GM21723 (cell line): ENCODE measurements around the gene CCDC85A.
"Not testable (repeated sequence)": the region's sequence is repeated elsewhere in the genome, so short reads cannot be mapped to it uniquely, and the experiment has no call there.

ENCODE experiments used
- ATAC-seq: cut with Tn5 transposase; IDR thresholded peaks from one replicate; pipeline ENCODE4 v1.9.1; 2021; ENCODE audit warnings: mild to moderate bottlenecking, moderate library complexity; ENCODE audit not compliant: unreplicated experiment

The CCDC85A gene

DNA sequence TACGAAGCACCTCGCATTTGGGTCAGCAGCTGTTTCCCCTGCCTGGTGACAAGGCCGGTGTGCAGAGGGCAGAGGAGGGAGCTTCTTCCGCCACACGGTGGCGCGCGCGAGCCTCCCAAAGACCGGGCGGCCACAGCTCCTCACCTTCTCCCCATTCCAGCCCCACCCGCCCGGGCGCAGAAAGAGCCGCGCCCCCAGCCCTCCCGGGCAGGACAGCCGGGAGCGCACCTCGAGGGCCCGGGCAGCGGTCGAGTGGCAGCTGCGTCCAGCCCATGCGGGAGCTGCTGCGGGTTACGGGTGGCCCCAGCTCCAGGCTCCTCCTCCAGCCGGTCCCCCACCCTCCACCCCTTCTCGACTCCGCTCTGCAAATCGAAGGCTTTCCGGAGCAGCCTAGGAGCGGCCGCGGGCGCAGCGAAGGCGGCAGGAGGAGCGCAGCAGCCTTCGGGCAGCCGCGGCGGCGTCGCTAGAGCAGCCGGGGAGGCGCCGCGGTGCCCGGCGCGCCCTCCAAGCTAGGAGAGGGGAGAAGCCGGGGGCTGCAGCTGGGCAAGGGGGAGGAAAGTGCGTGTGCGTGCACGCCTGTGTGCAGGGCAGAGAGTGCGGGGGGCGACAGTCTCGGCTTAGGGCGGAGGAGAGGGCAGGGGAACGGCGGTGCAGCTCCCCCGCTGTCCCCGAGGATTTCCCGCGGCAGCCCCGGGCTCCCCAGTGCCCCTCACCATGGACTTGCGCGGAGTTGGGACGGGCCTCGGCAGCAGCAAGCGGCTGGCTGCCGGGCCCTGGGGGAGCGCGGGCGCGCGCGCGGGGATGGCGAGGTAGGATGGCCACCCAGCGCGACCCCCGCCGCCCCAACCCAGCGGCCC is at the start of gene CCDC85A:
TSS of gene CCDC85A (plus strand) at position 348 of the 857 bp plus-strand sequence. CDS start 635 bp downstream, outside the sequence.
- peak; percentile 96 for ATAC-seq

DNA sequence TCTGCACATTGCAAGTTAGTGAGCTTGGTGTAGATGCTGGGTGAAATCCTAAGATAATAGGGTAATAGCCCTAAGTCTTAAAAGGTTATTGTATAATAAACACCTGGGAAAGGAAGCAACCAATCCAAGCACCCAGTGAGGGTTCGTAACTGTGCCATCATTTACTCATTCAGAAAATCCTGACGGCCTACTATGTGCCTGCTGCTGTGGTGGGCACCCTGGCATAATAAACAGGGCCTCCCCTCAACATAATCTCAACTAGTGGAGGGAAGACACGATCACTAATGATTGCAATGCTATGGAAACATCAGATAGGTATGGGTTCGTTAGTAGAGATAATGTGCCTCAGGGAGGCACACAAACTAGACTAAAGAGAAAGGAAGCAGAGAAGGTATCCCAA is 48.9 kb upstream of the CCDC85A start:
- no peak for ATAC-seq

DNA sequence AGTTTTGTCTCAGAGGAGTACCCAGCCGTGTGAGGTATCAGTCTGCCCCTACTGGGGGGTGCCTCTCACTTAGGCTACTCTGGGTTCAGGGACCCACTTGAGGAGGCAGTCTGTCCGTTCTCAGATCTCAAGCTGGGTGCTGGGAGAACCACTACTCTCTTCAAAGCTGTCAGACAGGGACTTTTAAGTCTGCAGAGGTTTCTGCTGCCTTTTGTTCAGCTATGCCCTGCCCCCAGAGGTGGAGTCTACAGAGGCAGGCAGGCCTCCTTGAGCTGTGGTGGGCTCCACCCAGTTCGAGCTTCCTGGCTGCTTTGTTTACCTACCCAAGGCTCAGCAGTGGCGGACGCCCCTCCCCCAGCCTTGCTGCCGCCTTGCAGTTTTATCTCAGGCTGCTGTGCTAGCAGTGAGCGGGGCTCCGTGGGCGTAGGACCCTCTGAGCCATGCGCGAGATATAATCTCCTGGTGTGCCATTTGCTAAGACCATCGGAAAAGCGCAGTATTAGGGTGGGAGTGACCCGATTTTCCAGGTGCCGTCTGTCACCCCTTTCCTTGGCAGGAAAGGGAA is 41.2 kb upstream of the CCDC85A start:
- ATAC-seq = not testable (repeated sequence)

DNA sequence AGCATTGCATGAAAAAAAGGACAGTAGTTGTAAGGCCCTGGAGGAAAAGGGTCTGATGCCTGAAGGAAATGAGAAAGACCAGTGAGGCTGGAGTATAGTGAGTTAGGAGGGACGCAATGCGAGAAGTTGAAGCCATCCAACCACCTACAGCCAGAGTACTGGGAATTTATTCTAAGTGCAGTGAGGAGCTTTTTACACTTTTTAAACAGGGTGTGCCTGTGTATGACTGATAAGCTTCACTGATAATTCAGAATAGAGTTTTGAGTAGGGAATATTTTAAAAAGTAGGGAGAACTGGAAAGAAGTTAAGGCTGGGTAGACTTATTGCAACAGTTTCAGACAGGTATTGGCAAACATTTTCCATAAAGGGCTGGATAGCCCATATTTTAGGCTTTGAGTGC is 35.9 kb upstream of the CCDC85A start:
- no peak for ATAC-seq

DNA sequence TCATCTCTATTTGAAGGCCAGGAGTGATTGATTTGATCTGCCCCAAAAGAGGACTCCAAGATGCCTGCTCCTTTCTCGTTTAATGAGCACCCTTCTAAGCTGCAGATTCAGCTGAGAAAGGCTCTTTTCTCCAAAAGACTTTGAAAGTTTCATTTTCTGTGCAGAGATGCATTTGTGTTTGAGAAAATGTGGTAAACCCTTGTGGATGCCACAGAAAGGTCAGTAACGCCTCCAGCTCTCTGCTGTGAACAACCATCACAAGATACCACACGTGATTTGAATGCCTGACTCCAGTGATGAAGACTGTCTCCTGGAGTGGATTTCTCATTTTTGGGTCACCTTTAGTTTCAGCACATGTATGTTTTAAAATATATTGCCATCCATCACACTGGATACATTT is 35.0 kb upstream of the CCDC85A start:
- ATAC-seq = no peak

DNA sequence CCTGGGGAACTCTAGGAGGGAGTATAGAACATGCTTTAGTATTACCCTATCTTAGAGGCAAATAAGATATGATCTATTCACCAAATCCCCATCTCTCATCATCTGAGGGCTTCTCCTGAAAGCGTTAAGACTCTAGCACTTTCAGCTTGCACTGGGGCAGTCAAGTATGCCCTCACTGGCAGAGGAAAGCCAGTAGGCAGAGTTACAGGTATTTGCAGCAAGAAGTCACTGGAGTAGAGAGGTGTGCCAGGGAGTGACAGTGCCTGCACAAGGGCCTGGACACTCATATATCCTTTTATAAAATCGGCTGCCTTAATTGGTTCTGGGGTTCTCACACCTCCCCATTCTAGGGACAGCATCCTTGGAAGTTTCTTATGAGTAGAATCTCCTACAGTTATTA is 31.9 kb upstream of the CCDC85A start:
- no peak for ATAC-seq

DNA sequence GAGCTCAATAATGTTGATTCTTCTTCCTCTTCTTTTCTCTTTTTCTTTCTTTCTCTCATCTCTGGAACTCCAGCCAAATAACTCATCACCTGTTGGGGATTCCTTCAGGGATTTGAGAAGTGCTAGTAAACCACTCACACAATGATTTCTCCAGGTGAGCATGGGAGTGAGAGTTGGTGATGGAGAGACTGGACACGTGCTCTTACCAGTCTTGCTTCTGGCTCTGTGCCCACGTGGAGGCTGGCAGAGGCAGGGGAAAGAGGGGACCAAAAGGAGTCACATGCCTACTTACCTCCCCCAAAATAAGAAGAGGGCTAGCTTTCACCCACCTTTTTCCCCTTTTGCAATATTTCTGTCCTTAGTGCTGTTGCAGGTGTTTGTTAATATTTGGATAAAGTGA is 28.6 kb upstream of the CCDC85A start:
- ATAC-seq = no peak

DNA sequence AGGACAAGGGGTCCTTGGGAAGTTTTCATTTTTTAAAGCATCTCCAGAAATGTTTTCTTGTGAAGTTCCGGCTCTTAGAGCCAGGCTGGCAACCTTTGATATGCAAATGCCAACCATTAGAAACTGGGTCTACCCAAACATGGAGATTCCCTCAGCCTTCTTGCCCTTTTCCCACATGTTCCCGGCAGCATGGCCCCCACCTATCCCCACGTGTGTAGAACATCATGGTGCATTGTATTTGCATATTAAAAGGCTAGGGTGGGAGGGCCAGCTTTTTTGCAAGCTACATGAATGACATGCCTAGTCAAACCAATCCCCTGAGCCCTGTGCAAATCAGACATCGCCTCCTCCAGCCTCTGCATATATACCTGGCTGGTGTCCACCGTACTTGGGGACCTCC is 23.9 kb upstream of the CCDC85A start:
- ATAC-seq = not testable (repeated sequence)

DNA sequence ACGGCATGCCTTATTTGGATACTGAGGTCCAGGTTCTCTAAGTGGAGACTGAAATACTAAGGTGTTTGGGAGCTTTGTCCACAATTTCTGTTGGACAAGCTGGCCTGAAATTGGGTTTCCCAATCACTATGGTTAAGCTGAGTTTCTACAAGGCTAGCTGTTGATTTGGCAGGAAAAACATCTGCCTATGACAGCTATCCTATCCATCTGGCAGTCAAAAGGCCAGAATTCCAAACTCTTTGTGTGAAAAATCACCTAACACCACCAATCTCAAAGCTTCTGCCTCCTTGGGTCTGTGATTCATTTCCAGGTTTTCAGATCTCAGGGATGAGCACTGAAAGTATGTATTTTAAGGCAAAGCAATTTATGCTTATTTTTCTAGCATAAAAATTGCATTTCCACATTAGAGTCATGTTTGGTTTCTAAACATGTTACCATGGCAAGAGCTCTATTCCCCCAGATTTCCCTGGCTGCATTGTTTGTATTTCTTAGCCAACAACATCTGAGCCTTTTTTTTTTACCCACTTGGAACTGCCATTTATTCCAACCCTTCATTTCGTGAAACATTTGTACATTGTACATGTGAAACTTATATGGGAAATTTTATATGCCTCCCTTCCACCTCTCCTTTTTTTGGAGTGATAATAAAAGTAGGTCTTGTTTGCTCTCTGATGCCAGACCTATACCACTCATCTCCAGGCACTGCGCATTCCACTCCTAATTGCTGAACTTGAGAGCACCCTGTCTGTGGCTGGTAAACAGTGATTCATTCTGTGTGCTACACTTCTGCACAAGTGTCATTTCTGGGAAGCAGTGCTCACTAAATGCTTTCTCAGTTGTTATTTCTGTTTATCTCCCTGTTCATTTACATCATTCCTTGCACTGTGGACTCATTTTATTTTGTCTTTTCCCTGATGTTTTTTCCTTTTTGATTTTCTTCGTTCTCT is 15.9 kb upstream of the CCDC85A start:
- no peak for ATAC-seq

DNA sequence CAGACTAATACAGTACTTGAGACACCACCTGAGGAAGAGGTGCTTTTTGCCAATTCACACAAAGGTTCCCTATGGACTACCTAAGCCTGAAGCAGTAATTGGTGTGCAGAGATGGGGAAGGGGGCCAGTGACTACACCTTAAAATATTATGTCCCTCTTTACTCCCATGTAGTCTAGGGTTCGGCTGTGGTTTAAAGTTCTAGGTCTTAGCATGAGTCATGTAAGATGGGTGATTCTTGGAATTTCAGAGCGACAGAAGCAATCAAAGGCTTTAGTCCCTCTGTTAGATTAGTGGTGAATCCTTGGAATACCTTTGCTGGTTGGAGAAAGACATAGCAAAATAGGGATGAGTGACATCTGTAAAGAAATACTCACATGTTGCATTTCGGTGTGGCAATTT is 14.3 kb upstream of the CCDC85A start:
- no peak for ATAC-seq

DNA sequence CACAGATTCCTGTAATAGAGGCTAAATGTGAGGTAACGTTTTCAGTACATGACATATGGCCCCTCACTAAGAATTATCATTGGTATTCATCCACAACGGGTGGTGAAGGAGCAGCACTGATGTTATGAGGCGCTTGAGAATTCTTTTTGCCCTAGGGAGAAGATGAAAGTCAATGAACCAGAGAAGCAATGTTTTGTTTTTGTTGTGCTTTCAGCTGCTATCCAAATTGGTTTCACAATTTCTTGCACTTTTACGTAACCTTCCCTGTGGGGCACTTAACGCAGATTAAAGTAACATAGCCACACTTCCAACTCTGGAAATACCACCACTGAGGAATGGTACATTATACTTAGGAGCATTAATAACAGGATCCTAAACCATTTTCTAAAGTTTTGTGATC is 13.3 kb upstream of the CCDC85A start:
- ATAC-seq = no peak

DNA sequence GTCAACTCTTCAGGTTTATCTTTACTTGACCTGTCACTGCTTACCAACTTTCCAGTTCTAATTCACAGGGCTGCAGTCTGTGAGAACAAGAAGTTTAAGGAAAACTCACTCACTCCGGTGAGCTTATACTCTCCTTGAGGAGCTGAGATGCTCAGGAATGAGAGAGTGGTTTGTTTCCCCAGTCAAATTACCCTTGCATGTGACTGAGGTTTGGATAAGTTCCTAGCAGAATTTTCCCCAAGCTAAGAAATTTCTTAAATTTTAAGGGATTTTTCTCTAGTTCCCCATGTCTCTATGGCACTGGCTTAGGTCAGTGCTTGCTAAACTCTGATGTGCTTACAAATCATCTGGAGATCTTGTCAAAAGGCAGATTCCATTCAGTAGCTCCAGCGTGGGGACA is 12.8 kb upstream of the CCDC85A start:
- ATAC-seq = no peak

DNA sequence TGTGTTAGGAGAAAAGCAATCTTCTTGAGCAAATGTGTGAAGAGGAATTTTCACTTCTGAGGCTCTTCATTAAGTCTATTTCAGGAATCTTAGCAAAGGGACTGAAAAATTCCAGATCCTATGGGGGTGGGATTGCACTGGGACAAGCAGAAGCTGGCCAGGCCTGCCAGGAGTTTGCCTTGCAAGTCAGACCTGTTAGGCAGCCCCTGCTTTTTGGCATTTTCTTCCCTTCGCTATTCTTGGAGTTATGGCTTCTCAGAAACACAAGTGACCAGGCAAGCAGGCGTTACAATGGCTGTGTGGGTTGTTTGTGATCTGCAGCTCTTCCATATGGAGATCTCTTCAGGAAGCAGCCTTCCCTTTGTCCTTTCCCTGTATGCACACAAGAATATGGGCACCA is 8.0 kb upstream of the CCDC85A start:
- ATAC-seq = no peak

DNA sequence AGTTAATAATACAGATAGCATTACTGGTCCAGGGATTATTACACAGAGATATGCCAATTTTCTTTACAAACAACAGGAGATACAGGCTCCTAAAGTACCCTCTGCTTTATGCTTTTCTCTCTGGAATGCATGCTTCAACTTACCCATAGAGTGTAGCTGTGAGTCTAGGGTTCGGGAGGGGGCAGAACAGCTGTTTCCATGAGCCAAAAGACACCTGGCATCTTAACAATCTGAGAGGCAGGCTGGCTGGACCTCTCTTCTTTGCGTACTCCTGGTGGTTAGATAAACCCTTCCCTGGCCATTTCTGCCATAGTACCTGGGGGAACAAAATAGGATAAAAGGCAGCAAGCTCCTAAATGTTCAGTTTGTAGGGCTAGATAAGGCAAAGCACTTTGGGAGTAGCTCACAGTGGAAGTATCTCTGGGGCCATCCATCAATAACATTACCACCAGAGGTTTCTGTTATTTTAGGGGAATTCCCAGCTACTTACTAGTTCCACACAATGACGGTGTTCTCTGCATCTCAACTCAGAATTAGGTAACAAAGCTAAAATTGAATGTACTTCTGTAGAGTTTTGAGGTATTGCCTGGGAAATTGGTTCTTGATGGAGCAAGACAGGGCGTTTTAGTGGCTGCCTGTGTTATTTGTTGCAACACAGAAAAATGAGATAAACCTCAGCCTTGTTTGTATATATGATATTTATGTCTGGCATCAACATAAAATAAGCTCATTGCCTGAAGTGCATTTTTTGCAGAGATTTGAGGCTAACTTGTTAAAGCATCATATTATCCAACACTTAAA is 6.2 kb upstream of the CCDC85A start:
- no peak for ATAC-seq

DNA sequence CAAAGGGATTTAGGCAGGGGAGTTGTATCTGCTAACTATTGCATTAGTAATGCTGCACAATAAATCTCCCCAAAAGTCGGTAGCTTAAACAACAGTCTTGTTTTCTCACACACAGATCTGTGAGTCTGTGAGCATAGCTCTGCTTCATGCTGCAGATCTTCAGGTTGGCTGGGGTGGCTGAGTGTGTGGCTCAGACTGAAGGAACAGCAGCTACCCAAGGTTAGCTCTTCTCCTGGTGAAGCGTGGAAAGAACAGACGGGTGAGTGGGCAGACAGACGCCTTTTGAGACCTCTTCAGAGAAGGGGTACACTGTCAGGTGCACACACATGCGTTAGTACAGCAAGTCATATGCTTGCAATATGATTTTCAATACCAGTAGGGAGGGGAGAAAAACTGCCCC is 3.9 kb upstream of the CCDC85A start:
- ATAC-seq = no peak

DNA sequence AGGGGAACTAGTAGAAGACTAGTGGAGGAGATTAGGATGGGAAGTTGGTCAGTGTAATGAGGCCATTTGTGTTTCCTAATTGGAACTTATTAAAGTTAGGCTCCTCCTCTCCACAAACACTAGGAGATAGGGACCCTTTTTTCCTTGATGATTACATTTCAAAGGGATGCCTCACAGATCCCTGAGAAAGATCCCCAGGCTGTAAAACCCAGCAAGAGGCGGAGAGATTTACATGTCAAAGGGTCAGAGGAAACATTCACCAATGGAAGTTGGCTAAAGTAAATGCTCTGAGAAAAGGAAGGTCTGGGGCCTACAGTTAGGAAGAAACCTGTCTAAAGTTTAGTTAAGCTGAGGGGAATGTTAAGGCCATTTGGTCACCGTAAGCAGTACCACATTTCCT is 1.4 kb upstream of the CCDC85A start:
- no peak for ATAC-seq

DNA sequence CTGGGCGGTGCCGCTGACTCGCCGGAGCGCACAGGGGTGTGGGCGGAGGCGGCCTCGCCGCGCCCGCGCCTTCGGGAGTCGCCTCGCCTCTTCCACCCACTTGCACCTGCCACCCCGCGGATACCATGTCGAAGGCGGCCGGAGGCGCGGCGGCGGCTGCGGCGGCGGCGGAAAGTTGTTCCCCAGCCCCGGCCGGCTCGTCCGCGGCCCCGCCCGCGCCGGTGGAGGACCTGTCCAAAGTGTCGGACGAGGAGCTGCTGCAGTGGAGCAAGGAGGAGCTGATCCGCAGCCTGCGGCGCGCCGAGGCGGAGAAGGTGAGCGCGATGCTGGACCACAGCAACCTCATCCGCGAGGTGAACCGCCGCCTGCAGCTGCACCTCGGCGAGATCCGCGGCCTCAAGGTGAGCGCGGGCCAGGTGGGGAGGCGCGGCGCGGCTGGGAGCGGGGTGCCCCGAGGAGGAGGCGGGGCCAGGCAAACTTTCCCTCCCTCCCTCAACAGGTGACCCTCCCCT is 766 bp downstream of the CCDC85A start:
- peak; percentile 19 for ATAC-seq

DNA sequence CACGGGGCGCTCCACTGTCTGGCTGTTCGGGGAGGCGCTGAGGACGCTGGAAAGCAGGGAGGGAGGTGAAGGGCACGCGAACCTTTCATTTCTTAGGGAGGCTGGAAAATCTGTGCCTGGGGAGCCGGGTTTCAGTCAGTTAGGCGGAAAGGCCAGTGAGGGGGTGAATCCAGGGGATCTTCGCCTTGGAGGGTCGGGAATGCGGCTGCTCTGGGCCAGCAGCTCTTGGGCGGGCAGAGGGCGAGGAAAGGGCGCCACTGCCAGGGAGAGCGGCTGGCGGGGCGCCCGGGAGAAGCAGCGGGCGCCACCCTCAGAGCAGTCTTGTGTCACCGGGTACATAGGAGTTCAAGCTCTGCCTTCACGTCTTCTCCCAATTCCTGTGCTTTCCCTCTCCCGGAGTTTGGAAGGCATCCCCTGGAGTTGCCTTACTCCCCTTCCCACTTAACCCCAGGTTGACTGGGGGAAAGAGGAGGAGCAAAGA is 1.4 kb downstream of the CCDC85A start:
- no peak for ATAC-seq

DNA sequence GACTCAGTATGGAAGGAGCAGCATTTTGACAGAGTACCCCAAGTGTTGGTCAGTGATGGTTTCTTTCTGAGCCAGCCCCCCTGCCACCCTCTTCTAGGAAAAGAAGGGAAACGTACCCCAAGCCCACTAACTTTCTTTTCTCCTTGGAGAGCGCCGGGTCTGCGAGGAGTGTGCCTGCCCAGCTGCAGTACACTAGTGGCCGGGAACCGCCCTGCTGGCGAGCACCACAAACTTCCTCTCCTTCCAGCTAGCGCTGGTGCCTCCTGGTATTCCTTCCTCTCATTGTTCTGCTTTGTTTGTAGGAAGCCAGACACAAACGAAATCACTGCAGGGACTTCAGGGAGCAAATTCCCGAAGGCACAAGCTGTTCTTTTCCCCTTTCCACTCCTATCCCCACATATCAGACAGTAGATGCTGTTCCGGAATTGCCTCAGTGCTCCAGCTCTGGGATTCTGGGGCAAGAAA is 1.8 kb downstream of the CCDC85A start:
- ATAC-seq = no peak

DNA sequence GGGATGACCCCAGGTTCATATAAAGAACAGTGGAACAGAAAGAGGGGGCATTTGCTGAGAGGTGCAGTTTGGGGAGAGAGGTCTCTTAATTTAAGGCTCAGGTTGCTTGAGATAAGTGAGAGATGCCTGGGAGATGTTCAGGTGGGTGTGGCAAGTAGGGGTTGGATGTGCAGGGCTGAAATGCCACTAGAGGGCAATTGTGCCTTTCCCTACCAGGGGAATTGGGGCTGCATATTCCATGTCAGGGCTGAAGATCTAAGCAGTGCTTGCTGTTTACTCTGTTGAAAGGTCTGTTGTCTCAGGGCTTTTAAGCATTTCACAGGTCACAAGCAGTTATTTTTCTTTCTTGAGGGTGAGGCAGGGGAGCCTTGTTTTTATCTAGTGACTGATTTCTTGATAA is 7.8 kb downstream of the CCDC85A start:
- ATAC-seq = no peak
